Measurements from ENCODE around the gene MTA1. TPM values are rescaled to one million over a fixed set of nuclear protein-coding genes. Genes with fewer than 3 reads are reported as not detected.

The MTA1 gene
- total RNA-seq, 4 donors from 2014 or later = 49.0 to 94.2 (median 67.9) TPM

GRCh38 chr14:105501504-105502291 lies 82.1 kb downstream of the MTA1 start:
- WGBS = 86% methylated on average over 13 of the region's 13 CpGs
- peaks cover 0 to 6% (median 0%) of the 10 kb centered on the region in 4 donors for H3K27me3 ChIP-seq
- H3K36me3 ChIP-seq = peaks cover 0 to 10% (median 0%) of the 10 kb centered on the region in 4 donors
- no peak for DNase-seq (ENCODE audit: extremely low spot score)
- intact Hi-C loops (cut with DNase I) = no loop called here
- peaks cover 0 to 4% (median 0%) of the 10 kb centered on the region in 4 donors for H3K4me1 ChIP-seq
- no peak overlapping the region for H3K4me3 ChIP-seq
- H3K27ac ChIP-seq (replicated peaks in 1 of 4) = no peak overlapping the region
- H3K9me3 ChIP-seq = no peaks in the 10 kb centered on the region
- TF ChIP-seq POLR2AphosphoS5 (IDR thresholded peaks at IDR 0.05) = no peak
- no peak for TF ChIP-seq EP300 (IDR thresholded peaks at IDR 0.05)

- 88% methylated on average over 12 of the region's 18 CpGs for WGBS
- TF ChIP-seq POLR2AphosphoS5 (IDR thresholded peaks at IDR 0.05) (no peak), POLR2A (IDR thresholded peaks at IDR 0.05; ENCODE audit: low read depth) (no peak), EP300 (IDR thresholded peaks at IDR 0.05) (no peak)
- TF ChIP-seq, protein P1, sequence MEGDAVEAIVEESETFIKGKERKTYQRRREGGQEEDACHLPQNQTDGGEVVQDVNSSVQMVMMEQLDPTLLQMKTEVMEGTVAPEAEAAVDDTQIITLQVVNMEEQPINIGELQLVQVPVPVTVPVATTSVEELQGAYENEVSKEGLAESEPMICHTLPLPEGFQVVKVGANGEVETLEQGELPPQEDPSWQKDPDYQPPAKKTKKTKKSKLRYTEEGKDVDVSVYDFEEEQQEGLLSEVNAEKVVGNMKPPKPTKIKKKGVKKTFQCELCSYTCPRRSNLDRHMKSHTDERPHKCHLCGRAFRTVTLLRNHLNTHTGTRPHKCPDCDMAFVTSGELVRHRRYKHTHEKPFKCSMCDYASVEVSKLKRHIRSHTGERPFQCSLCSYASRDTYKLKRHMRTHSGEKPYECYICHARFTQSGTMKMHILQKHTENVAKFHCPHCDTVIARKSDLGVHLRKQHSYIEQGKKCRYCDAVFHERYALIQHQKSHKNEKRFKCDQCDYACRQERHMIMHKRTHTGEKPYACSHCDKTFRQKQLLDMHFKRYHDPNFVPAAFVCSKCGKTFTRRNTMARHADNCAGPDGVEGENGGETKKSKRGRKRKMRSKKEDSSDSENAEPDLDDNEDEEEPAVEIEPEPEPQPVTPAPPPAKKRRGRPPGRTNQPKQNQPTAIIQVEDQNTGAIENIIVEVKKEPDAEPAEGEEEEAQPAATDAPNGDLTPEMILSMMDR (IDR thresholded peaks at IDR 0.05) = no peak
- peaks cover 0 to 4% (median 0%) of the 10 kb centered on the region in 4 donors for H3K4me1 ChIP-seq
- H3K27me3 ChIP-seq = peaks cover 0 to 7% (median 0%) of the 10 kb centered on the region in 4 donors
- no peak overlapping the region for H3K27ac ChIP-seq (replicated peaks in 1 of 4)
- no peak for DNase-seq (ENCODE audit: extremely low spot score)
- no peaks in the 10 kb centered on the region for H3K9me3 ChIP-seq
- H3K4me3 ChIP-seq = no peak overlapping the region
- intact Hi-C loops (cut with DNase I) = no loop called here
- peaks cover 0 to 10% (median 0%) of the 10 kb centered on the region in 4 donors for H3K36me3 ChIP-seq
Observed at GRCh38 chr14:105502446-105503295, 83.0 kb downstream of the MTA1 start.

- intact Hi-C loops (cut with DNase I) = no loop called here
- WGBS = no CpG with 5 or more reads among the region's 7 CpGs
- Histone ChIP-seq H3K27ac (replicated peaks in 1 of 4) (no peak overlapping the region), H3K4me1 (peaks cover 0 to 4% (median 0%) of the 10 kb centered on the region in 4 donors), H3K27me3 (peaks cover 0 to 13% (median 0%) of the 10 kb centered on the region in 4 donors), H3K36me3 (peaks cover 0 to 10% (median 0%) of the 10 kb centered on the region in 4 donors), H3K9me3 (no peaks in the 10 kb centered on the region), H3K4me3 (no peak overlapping the region)
- TF ChIP-seq POLR2A (IDR thresholded peaks at IDR 0.05; ENCODE audit: low read depth) (no peak), EP300 (IDR thresholded peaks at IDR 0.05) (no peak), POLR2AphosphoS5 (IDR thresholded peaks at IDR 0.05) (no peak)
- TF ChIP-seq, protein P1 (IDR thresholded peaks at IDR 0.05) = no peak
- no peak for DNase-seq (ENCODE audit: extremely low spot score)
Observed at GRCh38 chr14:105503296-105503640, 83.6 kb downstream of the MTA1 start.

GRCh38 chr14:105503935-105504692 lies 84.5 kb downstream of the MTA1 start:
- Histone ChIP-seq H3K9me3 (no peaks in the 10 kb centered on the region), H3K36me3 (peaks cover 0 to 1% (median 0%) of the 10 kb centered on the region in 4 donors), H3K27ac (replicated peaks in 1 of 4) (no peak overlapping the region), H3K27me3 (peaks cover 0 to 21% (median 0%) of the 10 kb centered on the region in 4 donors), H3K4me3 (no peak overlapping the region), H3K4me1 (no peaks in the 10 kb centered on the region)
- intact Hi-C loops (cut with DNase I) = no loop called here
- WGBS = 82% methylated on average over 28 of the region's 29 CpGs
- TF ChIP-seq, protein P1 (IDR thresholded peaks at IDR 0.05) = no peak
- TF ChIP-seq POLR2A (IDR thresholded peaks at IDR 0.05; ENCODE audit: low read depth) (no peak), POLR2AphosphoS5 (IDR thresholded peaks at IDR 0.05) (no peak), EP300 (IDR thresholded peaks at IDR 0.05) (no peak)
- no peak for DNase-seq (ENCODE audit: extremely low spot score)
